ENCODE measurements around the gene SPPL2B.
"Not testable (repeated sequence)": the region's sequence is repeated elsewhere in the genome, so short reads cannot be mapped to it uniquely, and the experiment has no call there.

Gene SPPL2B

DNA sequence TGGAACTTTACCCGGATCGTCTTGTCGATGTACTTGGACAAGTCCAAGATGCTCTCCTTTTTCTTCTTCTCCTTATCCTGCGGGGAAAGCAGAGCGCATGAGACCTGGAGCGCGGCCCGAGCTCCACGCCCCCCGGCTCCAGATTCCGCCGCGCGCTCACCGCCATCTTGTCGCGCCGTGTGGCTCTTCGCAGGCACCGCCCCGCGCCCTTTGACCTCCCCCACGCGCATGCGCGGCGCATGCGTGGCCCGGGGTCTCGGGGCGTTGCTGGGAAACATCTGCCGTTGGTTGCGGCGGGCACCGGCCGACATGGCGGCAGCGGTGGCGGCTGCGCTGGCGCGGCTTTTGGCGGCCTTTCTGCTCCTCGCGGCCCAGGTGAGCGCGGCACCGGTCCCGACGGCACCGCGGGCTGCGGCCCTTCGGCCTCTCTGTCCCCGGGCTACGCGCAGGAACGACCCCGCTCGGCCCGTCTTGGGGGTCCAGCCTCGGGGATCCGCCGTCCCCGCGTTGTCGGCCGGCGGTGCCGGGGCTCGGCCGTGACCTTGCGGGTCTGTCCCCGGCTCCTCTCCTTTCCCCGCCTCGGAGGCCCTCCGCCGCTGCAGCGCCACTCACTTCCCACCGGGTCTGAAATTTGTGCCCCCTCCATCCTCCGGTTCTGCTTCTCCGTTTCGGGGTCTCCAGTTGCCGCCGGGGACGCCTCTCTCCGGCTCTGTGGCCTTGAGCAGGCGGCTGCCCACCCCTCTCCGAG lies at the start of gene SPPL2B, which contains the start of gene LSM7:
SPPL2B (plus strand) TSS at position 284 of the 748 bp plus-strand sequence; CDS start at position 310, 26 bp downstream.
LSM7 (minus strand) TSS at position 186 of the 748 bp plus-strand sequence; CDS start at position 166, 20 bp downstream.
- DNase-seq (ENCODE audit: low spot score): peak; percentile 95
- FAIRE-seq: no peak

GRCh38 chr19:2280633-2281264 lies 47.7 kb upstream of the SPPL2B start:
- FAIRE-seq: no peak
- no peak for DNase-seq (ENCODE audit: low spot score)

GRCh38 chr19:2281265-2282061 lies 47.0 kb upstream of the SPPL2B start:
- not testable (repeated sequence) for DNase-seq (ENCODE audit: low spot score); FAIRE-seq

DNA sequence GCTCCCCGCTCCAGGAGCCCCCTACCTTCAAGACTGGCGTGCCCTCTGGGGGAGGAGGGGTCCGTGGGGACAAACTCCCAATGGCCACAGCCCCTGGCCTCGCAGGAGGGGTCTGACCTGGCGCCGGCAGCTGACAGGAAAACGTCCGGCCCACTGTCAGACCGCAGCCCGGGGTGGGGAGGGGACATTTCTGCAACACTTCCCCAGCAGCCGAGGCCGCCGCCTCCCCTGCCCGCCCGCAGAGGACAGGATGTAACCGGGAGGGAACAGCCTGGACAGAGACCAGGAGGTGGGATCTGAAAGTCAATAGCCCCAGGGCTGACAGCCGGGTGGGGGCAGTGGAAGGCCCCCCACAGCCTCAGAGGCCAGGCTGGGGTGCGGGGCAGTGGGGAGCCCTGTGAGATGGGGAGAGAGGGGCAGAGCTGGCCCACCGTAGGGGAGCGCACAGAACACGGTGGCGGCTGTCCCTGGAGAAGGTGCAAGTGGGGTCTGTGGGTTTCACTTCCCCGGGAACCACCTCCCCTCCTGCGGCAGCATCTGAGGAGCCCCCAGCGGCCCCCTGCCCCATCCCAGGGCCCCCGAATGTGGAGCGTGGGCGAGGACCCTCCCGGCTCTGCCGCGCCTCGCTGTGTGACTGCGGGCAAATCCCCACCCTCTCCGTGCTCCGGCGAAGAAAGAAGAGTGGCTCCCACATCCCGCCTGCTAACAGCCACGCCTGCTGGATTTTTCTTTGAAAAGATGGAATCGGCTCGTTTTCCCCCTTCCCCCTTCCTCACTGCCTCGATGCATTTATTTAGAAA lies 46.2 kb upstream of the SPPL2B start, which contains the start of gene PEAK3:
PEAK3 (minus strand) TSS at position 114 of the 800 bp plus-strand sequence. CDS start 1,244 bp downstream, outside the sequence.
- FAIRE-seq: no peak
- no peak for DNase-seq (ENCODE audit: low spot score)

GRCh38 chr19:2282862-2283237 lies 45.6 kb upstream of the SPPL2B start:
- DNase-seq (ENCODE audit: low spot score): no peak
- FAIRE-seq: no peak

GRCh38 chr19:2283835-2284507 lies 44.5 kb upstream of the SPPL2B start:
- FAIRE-seq (no peak), DNase-seq (ENCODE audit: low spot score) (no peak)

DNA sequence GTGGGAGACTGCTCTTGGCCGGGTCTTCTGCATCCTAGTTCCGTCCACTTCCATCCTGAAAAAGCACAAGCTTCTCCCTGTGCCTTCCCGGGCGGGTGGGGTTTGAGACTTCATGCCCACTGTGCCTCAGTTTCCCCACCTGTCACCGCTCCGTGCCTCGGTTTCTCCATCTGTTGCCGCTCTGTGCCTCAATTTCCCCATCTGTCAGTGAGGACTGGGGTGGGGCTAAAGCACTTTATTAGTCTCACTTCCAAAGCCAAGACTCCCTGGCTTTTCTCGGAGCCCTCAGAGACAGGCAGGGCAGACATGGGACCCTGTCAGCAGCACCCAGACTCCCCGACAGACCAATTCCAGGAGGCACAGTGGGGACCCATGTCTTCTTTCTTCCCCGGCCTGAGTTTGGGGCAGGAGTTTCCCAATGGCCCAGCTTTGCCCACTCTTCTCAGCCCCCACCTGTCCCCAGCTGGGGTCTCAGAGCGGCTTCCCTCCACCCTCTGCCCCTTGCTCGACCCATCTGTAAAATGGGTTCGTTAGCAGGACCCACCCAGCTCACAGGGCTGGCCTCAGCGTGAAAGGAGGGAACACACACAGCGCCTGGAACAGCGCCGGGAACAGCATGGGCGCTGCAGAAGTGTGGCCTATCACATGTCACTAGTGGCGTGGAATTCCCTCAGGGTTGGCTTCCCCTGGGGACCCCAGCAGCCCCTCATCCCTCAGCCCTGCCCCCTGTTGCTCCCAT lies 41.9 kb upstream of the SPPL2B start:
- FAIRE-seq (no peak), DNase-seq (ENCODE audit: low spot score) (no peak)

DNA sequence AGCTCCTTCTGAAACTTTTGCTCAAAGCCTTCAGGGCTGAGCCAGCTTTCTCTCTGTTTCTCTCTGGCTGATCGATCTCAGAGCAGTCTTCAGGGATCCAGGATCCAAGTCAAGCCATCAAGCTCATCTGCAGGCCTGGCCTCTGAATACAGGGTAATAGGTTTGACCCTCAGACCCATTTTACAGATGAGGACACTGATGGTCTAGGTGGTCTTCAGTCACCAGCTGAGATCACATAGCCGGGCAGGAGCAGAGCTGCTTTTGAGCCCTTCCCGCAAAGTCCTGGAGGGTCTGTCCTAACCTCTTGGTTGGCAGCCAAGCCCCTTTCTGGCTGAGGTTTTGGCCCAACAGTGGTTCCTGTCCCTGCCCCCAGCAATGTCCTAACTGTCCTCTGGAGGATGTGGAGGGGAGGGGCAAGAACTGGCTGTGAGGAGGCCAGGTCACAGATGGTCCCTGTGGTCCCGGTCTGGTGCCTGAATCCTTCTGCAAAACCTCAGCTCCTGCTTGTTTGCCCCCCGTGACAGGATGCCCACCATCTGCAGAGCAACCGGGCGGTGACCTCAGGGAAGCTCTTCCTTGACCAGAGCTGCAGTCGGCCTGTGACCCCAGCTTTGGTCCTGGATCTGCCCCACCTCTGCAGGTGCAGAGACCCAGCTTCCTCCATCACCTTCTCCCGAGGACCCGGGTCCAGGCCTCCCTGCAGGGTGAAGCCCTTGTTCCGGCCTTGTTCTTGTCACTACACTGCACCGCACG lies 40.7 kb upstream of the SPPL2B start:
- DNase-seq (ENCODE audit: low spot score): no peak
- FAIRE-seq: no peak

GRCh38 chr19:2288338-2288817 lies 40.1 kb upstream of the SPPL2B start:
- no peak for FAIRE-seq
- DNase-seq (ENCODE audit: low spot score): no peak

GRCh38 chr19:2288818-2289713 lies 39.4 kb upstream of the SPPL2B start:
- no peak for FAIRE-seq
- DNase-seq (ENCODE audit: low spot score): no peak

- DNase-seq (ENCODE audit: low spot score): no peak
- FAIRE-seq: no peak
Measured at GRCh38 chr19:2289714-2290435, 38.6 kb upstream of the SPPL2B start.

GRCh38 chr19:2290441-2291184 lies 37.9 kb upstream of the SPPL2B start:
- FAIRE-seq: no peak
- no peak for DNase-seq (ENCODE audit: low spot score)

GRCh38 chr19:2291185-2291751 lies 37.2 kb upstream of the SPPL2B start:
- FAIRE-seq (no peak), DNase-seq (ENCODE audit: low spot score) (no peak)

DNA sequence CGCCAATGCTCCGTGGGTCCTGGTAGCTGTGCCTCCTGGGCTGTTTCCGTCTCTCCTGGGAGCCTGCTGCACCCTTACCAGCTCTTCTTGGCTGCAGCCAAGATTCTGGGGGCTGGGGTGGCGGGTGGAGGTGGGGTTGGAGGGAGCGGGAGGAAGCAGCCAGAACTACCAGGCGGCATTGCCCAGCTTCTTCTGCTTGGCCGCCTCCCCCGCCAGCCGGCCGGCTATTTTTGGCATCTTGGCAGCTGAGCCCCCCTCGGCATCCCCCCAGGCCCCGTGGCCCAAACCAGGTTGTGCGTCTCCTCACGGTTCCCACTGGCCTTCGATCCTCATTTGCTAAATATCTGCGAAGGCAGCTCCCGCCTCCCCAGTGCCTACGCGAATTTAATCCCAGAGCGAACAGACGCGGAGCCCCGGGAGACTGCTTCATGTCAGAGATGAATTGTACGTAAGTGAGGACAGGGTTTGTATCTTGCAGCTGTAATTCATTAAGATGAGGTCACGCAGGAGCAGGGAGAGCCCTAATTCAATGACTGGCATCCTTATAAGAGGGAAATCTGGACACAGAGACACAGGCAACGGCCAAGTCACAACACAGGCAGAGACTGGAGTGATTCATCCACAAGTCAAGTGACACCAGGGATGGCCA lies 33.7 kb upstream of the SPPL2B start:
- FAIRE-seq (no peak), DNase-seq (ENCODE audit: low spot score) (no peak)

DNA sequence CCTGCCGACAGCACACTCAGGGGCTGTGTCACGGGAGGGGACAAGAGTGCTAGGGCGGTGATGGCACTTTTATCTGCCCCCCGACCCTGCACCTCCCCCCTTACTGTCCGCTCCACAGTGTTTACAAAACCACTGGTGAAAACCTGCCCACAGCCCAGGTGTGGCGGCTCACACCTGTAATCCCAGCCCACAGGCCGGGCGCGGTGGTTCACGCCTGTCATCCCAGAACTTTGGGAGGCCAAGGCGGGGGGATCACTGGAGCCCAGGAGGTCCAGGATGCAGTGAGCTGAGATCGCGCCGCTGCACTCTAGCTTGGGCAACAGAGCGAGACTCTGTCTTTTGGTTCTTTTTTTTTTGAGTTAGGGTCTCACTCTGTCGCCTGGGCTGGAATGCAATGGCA lies 32.3 kb upstream of the SPPL2B start:
- FAIRE-seq: no peak

GRCh38 chr19:2300533-2300932 lies 28.0 kb upstream of the SPPL2B start:
- DNase-seq (ENCODE audit: low spot score) (no peak), FAIRE-seq (no peak)

More for the DNA sequence above, 32.3 kb upstream of the SPPL2B start:
- DNase-seq (ENCODE audit: low spot score): no peak

Data from urothelium cell line (cell line).